SK-N-MC (cell line): ENCODE results near the gene PTPN14.

Experiments used
- DNase-seq: peaks from one replicate; pipeline ENCODE4 v3.0.0-alpha.2; 2011; ENCODE audit warnings: low read depth, low spot score
- H3K27ac ChIP-seq: fragments of 200-600 bp; sonication (generic); 2 replicates; pipeline ENCODE4 v1.5.1; 2016; ENCODE audit warnings: mixed run types
- H3K36me3 ChIP-seq: fragments of 200-600 bp; sonication (generic); 2 replicates; pipeline ENCODE4 v1.6.1; 2017; ENCODE audit warnings: antibody characterized with exemption, low read length, mixed read lengths; ENCODE audit not compliant: insufficient read depth
- H3K4me3 ChIP-seq: fragments of 200-600 bp; sonication (generic); 2 replicates; pipeline ENCODE4 v1.5.1; 2016
- H3K9ac ChIP-seq: fragments of 200-600 bp; sonication (generic); 2 replicates; pipeline ENCODE4 v1.8.0; 2017; ENCODE audit warnings: mixed run types, mixed read lengths; ENCODE audit not compliant: insufficient read length
- H3K9me3 ChIP-seq: fragments of 200-600 bp; sonication (generic); 2 replicates; pipeline ENCODE4 v1.6.1; 2017; ENCODE audit warnings: low read depth, mild to moderate bottlenecking, antibody characterized with exemption, low read length, moderate library complexity, mixed read lengths
- EZH2 ChIP-seq: fragments of 200-600 bp; sonication (generic); IDR thresholded peaks from one replicate; pipeline ENCODE4 v1.6.1; 2017; ENCODE audit warnings: antibody characterized with exemption
- FOXP2 ChIP-seq: optimal IDR thresholded peaks from 2 replicates; pipeline ENCODE3; 2011; ENCODE audit warnings: mild to moderate bottlenecking, moderate library complexity; ENCODE audit not compliant: insufficient read depth; ENCODE audit errors: extremely low read length, control extremely low read depth
- POLR2AphosphoS5 ChIP-seq: IDR thresholded peaks from 2 replicates; pipeline ENCODE4 v1.6.1; 2012; ENCODE audit warnings: mild to moderate bottlenecking, low read depth, low read length, borderline replicate concordance

The PTPN14 gene

DNA sequence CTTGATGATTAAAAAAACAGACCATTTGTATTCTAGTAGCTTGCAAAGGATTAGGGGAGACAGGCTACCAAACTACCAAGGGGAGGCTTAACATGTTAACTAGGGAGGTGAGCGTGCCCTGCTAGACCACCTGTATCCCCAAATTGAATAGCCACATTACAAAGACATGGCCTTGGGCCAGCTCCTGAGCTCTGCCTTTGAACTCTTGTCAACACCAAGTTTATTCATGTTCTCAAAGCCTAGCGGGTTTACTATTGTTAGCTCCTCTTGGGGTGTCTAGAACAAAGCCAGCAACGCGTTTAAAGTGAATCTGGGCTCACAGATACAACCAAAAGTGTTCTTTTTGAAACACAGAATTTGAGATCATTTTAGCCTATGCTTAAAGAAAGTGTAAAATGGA is 234.1 kb downstream of the PTPN14 start:
- no peak for DNase-seq
- Histone ChIP-seq H3K27ac (no peak overlapping the region), H3K9me3 (no peaks in the 10 kb centered on the region), H3K9ac (no peak overlapping the region), H3K4me3 (no peak overlapping the region), H3K36me3 (peaks cover 3% of the 10 kb centered on the region)
- no peak for TF ChIP-seq EZH2
- TF ChIP-seq POLR2AphosphoS5: no peak
- TF ChIP-seq FOXP2: no peak

DNA sequence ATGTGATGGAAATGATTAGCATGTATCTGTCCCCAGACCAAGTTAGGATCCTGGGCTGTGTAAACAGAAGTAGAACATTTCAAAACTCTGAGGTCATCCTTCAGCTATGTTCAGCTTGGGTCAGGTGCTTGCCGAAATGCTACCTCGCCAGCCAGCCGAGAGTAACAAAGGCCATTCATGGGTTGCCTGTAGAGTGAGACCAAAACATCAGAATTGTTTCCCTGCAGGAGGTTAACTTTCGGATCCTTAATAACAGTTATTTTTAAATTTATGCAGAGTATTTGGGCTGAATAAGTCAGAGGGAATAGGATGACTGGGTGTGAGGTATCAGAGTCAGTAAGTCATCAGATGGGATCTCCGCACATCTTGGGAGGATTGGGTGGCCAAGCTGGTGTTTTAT is 234.8 kb downstream of the PTPN14 start:
- Histone ChIP-seq H3K9ac (no peak overlapping the region), H3K27ac (no peak overlapping the region), H3K9me3 (no peaks in the 10 kb centered on the region), H3K36me3 (peaks cover 3% of the 10 kb centered on the region), H3K4me3 (no peak overlapping the region)
- no peak for DNase-seq
- TF ChIP-seq EZH2: no peak
- no peak for TF ChIP-seq FOXP2
- TF ChIP-seq POLR2AphosphoS5: no peak

DNA sequence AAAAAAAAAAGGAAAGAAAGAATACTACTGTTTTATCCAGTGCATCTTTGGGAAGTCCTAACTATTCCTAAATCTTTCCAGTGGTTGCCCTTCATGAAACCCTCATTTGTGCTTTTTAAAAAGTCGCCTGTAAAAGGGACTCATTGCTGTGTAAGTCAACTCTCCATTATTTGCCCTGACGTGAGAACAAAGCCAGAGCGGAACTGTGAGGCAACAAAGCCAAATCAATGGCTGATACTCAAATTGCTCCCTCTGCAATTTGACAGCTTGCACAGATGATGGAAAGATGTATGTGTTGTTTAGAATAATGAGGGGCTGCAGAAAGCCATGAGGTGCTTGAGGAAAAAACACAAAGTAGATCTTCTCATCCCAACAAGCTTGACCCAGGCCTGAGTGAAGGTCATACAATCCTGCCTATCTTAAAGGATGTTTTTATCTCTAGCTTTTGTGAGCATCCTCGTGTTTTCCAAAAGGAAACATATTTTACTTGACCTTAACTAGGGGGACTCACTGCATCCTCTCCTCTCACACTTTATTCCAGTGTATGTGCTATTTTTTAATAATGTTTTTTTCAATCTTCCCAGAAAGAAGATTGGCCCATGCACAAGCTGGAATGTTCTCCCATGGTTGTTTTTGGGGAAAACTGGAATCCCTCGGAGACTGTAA is 237.1 kb downstream of the PTPN14 start:
- no peak overlapping the region for H3K27ac ChIP-seq
- DNase-seq: no peak
- H3K9ac ChIP-seq: no peak overlapping the region
- TF ChIP-seq POLR2AphosphoS5 (no peak), FOXP2 (no peak), EZH2 (no peak)
- no peaks in the 10 kb centered on the region for H3K9me3 ChIP-seq
- H3K4me3 ChIP-seq: no peak overlapping the region
- no peaks in the 10 kb centered on the region; the same call in 1 of the 2 replicates for H3K36me3 ChIP-seq

DNA sequence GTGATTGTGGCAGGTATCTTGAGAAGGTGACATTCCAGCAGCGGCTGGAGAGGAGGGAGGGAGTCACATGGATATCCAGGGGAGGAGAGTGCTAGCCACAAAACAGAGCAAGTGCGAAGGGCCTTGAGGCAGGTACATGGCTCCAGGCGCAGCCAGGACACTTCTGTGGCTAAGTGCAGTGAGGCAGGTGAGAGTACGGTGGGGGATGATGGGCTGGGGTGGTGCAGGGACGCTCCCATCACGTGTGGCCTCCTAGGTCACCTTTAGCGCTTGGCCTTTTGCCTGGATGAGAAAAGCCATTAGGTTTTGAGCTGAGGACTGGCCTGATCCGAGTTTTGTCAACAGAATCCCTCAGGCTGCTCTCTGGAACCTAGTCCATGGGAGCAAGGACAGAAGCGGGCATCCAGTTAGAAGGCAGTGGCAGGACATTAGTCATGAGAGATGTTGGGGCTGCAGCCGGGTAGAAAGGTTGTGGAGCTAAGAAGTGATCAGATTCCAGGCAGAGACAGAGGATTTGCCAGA is 238.8 kb downstream of the PTPN14 start:
- no peak for DNase-seq
- TF ChIP-seq POLR2AphosphoS5: no peak
- TF ChIP-seq FOXP2: no peak
- TF ChIP-seq EZH2: no peak
- Histone ChIP-seq H3K9ac (no peak overlapping the region), H3K4me3 (no peak overlapping the region), H3K36me3 (no peaks in the 10 kb centered on the region; the same call in 1 of the 2 replicates), H3K27ac (no peak overlapping the region), H3K9me3 (no peaks in the 10 kb centered on the region)

DNA sequence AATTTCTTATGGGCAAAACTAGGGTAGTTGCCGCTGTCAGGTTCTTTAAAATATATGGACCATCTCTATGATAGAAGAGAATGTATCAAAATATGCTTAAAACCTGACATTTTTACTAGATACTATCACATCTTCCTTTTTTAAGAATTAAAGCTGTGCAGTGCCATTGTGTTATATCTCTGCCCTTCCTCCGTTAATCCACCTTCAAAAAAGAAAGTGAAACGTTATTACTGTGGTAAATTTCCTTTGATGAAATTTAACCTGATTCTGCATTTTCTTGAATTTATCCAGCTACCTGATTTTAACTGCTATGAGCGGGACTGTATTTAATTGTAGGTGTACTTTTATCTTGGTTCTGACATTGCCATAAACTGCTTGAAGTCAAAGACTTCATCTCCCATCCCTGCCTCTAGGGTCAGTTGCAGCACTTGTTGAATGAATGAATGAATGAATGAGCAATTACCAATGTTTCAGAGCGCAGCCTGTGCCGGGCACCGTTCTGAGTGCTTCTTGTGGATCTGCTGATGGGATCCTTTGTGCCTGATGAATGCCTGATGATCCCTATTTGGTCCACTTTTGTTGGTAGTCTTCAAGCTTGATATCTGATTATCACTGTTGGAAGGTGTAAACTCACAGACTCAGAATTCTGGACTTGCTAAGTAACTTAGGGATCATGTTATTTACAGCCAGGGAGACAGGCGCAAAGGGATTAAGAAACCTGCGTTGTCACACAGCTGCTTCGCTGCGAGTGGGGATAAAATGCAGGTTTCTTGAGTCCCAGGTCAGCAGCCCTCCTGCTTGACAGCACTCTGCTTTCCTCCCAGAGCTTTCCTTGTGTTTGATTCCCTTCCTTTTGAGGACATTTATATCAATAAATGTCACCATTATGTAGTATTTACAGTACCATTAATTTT is 240.4 kb downstream of the PTPN14 start:
- DNase-seq: no peak
- Histone ChIP-seq H3K9ac (no peak overlapping the region), H3K4me3 (no peak overlapping the region), H3K9me3 (no peaks in the 10 kb centered on the region), H3K27ac (no peak overlapping the region), H3K36me3 (no peaks in the 10 kb centered on the region; the same call in 1 of the 2 replicates)
- TF ChIP-seq EZH2 (no peak), POLR2AphosphoS5 (no peak), FOXP2 (no peak)

DNA sequence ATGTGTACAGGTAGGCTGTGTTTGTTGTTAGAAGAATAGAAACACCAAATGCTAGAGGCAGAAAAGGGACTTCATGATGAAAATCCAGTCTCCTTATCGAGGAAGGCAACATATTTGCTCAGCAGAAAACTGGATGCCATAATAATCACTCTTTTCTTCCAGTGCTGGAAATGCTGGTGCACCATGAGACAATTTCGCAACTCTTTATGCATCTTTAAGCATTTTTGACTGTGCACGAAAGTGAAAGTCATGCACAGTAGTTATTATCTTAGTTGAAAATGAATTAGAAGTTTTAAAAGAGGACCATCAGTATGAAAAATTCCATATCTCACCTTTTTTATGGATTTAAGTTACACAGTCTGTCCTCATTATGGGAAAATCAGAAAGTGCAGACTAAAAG is 241.4 kb downstream of the PTPN14 start:
- Histone ChIP-seq H3K4me3 (peak overlapping the region; percentile 52), H3K9me3 (no peaks in the 10 kb centered on the region), H3K36me3 (no peaks in the 10 kb centered on the region), H3K9ac (no peak overlapping the region), H3K27ac (peak overlapping the region; percentile 1; the same call in 1 of the 2 replicates)
- DNase-seq: no peak
- no peak for TF ChIP-seq POLR2AphosphoS5
- no peak for TF ChIP-seq FOXP2
- no peak for TF ChIP-seq EZH2

DNA sequence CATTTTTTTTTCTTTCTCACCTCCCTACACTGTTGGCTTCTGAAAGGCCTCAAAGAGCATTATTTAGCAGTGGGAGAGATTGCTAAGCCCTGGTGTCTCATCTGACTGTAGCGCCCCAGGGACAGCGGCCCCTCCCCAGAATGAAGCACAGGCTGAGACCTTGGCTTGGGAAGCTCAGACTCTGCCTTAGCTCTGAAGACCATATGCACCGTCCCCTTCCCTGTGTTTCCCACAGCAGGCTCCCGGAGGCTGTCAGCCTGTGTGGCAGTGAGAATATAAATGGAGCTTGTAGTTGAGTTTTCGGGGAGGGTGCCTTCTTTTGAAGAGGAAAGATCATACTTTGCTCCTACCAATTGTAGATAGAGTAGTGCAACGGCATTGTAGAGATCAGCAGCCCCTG is 245.1 kb downstream of the PTPN14 start:
- no peak overlapping the region for H3K27ac ChIP-seq
- H3K4me3 ChIP-seq: no peak overlapping the region

DNA sequence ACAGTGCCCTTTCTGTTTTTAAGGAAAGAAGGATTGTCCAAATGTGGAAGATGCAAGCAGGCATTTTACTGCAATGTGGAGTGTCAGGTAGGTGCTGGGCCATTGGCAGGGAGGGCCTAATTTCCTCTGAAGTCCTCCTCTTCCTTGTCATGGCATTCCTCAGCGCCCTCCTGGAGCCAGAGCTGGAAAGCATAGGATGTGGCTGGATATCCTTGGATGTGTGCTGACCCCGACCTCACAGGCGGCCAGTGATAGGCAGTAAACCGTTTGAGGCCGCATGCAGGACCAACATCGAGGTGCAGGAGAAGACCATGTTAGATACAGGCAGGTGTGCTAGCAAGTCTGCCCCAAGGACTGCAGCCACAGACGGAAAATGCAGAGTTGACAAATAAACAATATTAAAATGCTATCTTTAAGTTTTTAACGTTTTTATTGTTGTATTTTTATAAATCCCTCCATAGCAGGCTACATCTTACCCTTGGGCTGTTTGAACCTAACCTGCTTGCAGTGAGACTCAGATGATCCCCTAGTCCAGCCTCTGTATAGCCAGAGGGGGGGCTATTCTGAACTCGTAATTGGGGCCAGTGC is 246.1 kb downstream of the PTPN14 start:
- Histone ChIP-seq H3K27ac (no peak overlapping the region), H3K9ac (no peak overlapping the region), H3K4me3 (no peak overlapping the region), H3K9me3 (no peaks in the 10 kb centered on the region), H3K36me3 (no peaks in the 10 kb centered on the region)
- TF ChIP-seq POLR2AphosphoS5: no peak
- no peak for TF ChIP-seq EZH2
- TF ChIP-seq FOXP2: no peak
- no peak for DNase-seq

More for the DNA sequence above, 245.1 kb downstream of the PTPN14 start:
- TF ChIP-seq EZH2 (no peak), FOXP2 (no peak), POLR2AphosphoS5 (no peak)
- Histone ChIP-seq H3K36me3 (no peaks in the 10 kb centered on the region), H3K9me3 (no peaks in the 10 kb centered on the region), H3K9ac (no peak overlapping the region)
- no peak for DNase-seq
